ENCODE data around the gene LDLRAD2.

Gene LDLRAD2

DNA sequence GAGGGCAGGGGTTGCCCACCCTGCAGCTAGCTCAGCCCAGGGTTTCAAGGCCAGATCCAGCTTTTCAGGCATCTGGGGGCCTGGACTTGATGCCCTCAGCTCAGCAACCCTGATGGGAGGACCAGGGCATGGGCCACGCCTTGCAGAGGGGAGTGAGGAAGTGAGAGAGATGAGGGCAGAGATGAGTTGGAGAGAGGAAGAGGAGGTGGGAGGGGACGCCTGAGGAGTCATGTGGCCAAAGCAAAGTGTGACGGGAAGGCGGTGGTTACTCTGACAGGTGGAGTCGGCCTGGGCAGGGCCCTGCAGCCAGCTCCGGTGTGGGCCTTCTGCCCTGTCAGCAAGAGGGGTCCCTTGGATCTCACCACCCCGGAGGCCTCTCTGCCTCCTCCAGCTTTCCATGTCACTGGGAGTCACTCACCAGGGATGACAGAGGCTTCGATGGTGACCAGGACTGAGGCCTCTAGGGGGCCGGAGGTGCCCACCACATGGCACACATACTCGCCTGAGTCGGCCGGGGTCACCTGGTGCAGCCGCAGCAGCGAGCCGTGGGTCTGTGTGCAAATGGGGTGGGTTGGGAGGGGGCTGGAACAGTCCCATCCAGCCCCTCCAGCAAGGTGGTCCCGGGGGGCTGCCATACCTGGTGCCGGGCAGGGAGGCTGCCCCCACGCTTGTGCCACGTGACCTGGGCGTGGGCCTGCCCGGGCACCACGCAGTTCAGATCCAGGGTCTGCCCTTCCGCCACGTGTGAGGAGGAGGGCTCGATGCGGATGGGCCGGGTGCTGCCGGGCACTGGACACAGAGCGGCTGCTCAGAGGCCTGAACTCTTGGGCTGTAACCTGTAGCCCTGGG is 40.4 kb downstream of the LDLRAD2 start:
- TF ChIP-seq, protein P1, sequence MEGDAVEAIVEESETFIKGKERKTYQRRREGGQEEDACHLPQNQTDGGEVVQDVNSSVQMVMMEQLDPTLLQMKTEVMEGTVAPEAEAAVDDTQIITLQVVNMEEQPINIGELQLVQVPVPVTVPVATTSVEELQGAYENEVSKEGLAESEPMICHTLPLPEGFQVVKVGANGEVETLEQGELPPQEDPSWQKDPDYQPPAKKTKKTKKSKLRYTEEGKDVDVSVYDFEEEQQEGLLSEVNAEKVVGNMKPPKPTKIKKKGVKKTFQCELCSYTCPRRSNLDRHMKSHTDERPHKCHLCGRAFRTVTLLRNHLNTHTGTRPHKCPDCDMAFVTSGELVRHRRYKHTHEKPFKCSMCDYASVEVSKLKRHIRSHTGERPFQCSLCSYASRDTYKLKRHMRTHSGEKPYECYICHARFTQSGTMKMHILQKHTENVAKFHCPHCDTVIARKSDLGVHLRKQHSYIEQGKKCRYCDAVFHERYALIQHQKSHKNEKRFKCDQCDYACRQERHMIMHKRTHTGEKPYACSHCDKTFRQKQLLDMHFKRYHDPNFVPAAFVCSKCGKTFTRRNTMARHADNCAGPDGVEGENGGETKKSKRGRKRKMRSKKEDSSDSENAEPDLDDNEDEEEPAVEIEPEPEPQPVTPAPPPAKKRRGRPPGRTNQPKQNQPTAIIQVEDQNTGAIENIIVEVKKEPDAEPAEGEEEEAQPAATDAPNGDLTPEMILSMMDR (IDR thresholded peaks at IDR 0.05; ENCODE audit: control insufficient read depth, extremely low read depth, insufficient read depth), result no peak
- no peak for DNase-seq (ENCODE audit: low read depth)
- H3K4me3 ChIP-seq (ENCODE audit: low read depth, low read length), result no peak overlapping the region

DNA sequence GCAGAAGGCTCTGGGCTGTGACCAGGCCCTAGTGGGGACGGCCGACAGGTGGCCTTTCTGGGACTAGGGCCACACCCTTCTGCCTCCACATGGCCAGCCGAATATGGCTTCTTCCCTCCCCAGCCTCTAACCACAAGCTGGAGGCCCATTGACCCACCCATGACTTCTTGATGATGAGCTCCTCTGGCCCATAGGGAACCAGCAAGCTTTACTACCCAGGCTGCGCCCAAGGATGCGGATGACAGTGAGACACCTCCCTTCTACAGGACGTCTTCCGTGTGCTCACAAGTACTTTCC is 41.0 kb downstream of the LDLRAD2 start:
- DNase-seq (ENCODE audit: low read depth), result no peak
- no peak overlapping the region for H3K4me3 ChIP-seq (ENCODE audit: low read depth, low read length)
- TF ChIP-seq, protein P1 (IDR thresholded peaks at IDR 0.05; ENCODE audit: control insufficient read depth, extremely low read depth, insufficient read depth), result no peak

DNA sequence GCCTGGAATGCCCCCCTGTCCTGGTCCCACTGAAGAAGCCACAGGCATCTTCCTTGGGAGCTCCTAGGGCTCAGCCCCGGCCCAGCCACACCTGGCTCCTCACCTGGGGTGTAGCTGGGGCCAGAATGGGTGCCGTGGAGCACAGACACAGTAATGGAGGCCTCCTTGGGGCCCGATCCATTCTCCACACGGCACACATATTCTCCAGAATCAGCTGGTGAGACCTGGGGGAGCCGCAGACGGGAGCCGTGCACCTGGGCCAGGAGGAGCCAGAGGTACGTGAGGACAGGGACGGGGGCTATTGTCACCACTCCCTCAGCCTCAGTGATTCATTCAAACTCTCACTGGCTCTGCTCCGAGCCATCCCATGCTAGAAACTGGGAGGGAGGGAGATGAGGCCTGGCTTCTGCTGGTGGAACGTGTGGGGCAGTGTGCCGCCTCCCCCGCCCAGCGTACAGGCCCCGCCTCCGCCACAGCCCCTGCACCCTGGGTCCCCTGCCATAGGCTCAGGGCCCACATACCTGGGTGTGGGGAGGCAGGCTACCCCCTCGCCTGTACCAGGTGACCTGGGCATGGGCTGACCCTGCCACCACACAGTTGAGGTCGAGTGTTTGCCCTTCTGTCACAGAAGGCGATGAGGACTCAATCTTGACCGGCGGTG is 42.2 kb downstream of the LDLRAD2 start:
- TF ChIP-seq, protein P1 (IDR thresholded peaks at IDR 0.05; ENCODE audit: control insufficient read depth, extremely low read depth, insufficient read depth), result no peak
- DNase-seq (ENCODE audit: low read depth), result no peak
- H3K4me3 ChIP-seq (ENCODE audit: low read depth, low read length), result no peak overlapping the region

DNA sequence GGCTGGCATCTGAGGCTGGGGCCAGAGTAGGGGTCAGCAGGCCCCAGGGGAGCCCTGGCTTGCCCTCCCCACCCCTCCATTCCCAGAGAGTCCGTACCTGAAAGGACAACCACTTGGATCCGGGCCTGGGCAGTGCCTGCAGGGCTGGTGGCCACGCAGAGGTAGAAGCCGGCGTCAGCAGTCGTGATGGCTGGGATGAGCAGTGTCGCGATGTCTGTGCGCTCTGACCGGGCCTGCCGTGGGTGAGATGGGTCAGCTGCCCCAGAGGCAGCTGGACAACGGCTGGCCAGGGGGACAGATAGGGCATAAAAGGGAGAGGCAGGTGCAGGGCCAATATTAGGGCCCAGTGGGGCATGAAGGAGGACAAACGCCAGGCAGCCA is 42.7 kb downstream of the LDLRAD2 start:
- H3K4me3 ChIP-seq (ENCODE audit: low read depth, low read length), result no peak overlapping the region
- TF ChIP-seq, protein P1 (IDR thresholded peaks at IDR 0.05; ENCODE audit: control insufficient read depth, extremely low read depth, insufficient read depth), result no peak
- no peak for DNase-seq (ENCODE audit: low read depth)

DNA sequence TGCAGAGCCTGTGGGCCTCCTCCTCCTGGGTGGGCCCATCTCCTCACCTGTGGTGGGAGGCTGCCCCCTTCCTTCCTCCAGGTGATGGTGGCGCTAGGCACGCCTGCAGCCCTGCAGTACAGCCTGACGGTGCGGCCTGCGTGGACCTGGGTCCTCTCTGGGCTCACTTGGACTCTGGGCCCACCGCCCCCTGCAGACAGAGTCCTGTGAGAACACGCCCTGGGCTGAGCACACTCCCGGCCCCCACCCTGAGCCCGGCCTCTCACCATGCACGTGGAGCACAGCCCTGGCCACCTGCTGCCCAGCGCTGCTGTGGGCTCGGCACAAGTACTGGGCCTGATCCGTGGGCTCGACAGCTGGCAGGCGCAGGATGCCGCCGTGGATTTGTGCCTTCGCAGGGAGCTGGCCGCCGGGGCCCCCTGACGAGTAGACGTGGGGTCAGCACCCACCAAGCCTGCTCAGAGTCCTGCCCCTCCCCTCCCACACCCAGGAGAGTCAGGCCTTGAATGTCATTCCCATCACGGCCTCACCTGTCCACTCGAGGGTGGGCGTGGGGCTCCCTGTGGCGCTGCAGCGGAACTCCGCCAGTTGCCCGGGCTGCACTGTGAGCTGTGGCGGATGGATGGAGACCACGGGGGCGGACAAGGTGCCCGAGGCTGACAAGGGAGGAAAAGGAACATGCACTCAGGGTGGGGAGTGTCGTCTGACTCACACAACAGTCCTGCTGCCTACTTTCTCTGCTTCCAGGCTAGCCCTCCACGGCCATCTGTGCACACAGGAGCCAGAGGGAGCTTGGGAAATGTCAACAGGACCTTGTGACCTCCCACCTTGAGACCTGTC is 43.4 kb downstream of the LDLRAD2 start:
- H3K4me3 ChIP-seq (ENCODE audit: low read depth, low read length), result no peak overlapping the region
- DNase-seq (ENCODE audit: low read depth), result no peak
- TF ChIP-seq, protein P1 (IDR thresholded peaks at IDR 0.05; ENCODE audit: control insufficient read depth, extremely low read depth, insufficient read depth), result no peak

DNA sequence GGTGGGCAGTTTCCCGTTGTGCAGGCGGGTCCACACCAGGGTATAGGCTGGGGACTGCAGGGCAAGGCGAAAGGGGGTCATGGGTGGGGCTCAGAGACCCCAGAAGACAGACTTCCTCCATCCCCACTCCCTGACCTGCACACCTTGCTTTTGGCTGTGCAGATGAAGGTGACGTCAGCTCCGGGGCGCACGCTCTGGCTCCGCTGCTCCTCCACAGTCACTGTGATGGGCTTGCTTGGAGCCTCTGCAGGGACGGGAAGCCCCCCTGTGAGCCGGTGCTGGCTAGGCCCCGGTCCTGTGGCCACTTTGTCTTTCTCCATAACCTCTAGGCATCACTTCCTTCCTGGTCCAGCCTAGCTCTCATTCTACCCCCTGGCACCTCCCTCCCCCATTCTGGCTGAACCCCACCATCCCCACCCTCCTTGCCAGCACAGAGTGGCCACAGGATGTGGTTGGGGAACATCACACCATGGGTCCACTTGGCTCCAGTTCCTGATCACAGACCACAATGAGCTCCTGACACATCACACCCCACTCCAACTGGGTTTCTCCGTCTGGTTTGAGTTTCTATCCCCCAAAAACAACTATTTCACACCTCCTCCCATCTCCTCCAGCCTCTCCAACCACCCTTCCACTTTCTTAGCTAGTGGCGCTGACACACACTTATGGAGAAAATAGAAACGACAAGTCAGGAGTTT is 45.2 kb downstream of the LDLRAD2 start:
- TF ChIP-seq, protein P1 (IDR thresholded peaks at IDR 0.05; ENCODE audit: control insufficient read depth, extremely low read depth, insufficient read depth), result no peak
- DNase-seq (ENCODE audit: low read depth), result no peak
- H3K4me3 ChIP-seq (ENCODE audit: low read depth, low read length), result no peak overlapping the region

All from LNCaP clone FGC (cell line).